Right atrium auricular region (tissue), 2 donors: ENCODE data around the gene TGFBI. TPM values are rescaled to one million over a fixed set of nuclear protein-coding genes. Genes with fewer than 3 reads are reported as not detected.
A peak's percentile ranks its signal among the peaks of the same experiment; 100 is the strongest.

Experiments used
- DNase-seq: peaks from one replicate; pipeline ENCODE4 v3.0.0-alpha.2; 2019; ENCODE audit warnings: low spot score
- H3K27ac ChIP-seq, 2 donors: fragments of 200-600 bp; sonication (generic); 1 replicate in 1 of 2; 2 replicates in 1 of 2; pipeline ENCODE4 v1.5.1; 2016 to 2019
- H3K27me3 ChIP-seq, 2 donors: fragments of 200-600 bp; sonication (generic); one replicate each; pipeline versions ENCODE4 v1.5.1 to v1.6.0; 2017 to 2019
- H3K36me3 ChIP-seq: fragments of 200-600 bp; sonication (generic); one replicate; pipeline ENCODE4 v1.5.1; 2016
- H3K4me1 ChIP-seq, 2 donors: fragments of 200-600 bp; sonication (generic); one replicate each; pipeline versions ENCODE4 v1.5.1 to v1.6.0; 2017 to 2019
- H3K4me3 ChIP-seq, 2 donors: fragments of 200-600 bp; sonication (generic); 1 replicate in 1 of 2; 2 replicates in 1 of 2; pipeline ENCODE4 v1.5.1; 2017 to 2019; ENCODE audit warnings: mild to moderate bottlenecking in 1 of 2, moderate library complexity in 1 of 2
- H3K9me3 ChIP-seq, 2 donors: fragments of 200-600 bp; sonication (generic); one replicate each; pipeline ENCODE4 v1.5.1; 2019
- total RNA-seq, 2 donors: library from RNA; depleted of rRNA; stranded (reverse); fragments of >200 nt; gene quantifications; one replicate each; pipeline ENCODE4 v1.1.0, GENCODE V29; 2016
- TF ChIP-seq, protein P1 (sequence below), 2 donors: fragments of 200-600 bp; sonication (generic); IDR thresholded peaks; one replicate each; pipeline ENCODE4 v1.5.1; 2019; ENCODE audit warnings: antibody characterized with exemption in 2 of 2

TGFBI gene
- total RNA-seq, 2 donors from 2014 or later: 30.4 to 65.0 TPM

- H3K27ac ChIP-seq: no peak overlapping the region
- H3K4me1 ChIP-seq: peaks cover 0 to 7% of the 10 kb centered on the region in 2 donors
- DNase-seq: no peak
- H3K9me3 ChIP-seq: no peaks in the 10 kb centered on the region
- H3K36me3 ChIP-seq: no peaks in the 10 kb centered on the region
- TF ChIP-seq, protein P1, sequence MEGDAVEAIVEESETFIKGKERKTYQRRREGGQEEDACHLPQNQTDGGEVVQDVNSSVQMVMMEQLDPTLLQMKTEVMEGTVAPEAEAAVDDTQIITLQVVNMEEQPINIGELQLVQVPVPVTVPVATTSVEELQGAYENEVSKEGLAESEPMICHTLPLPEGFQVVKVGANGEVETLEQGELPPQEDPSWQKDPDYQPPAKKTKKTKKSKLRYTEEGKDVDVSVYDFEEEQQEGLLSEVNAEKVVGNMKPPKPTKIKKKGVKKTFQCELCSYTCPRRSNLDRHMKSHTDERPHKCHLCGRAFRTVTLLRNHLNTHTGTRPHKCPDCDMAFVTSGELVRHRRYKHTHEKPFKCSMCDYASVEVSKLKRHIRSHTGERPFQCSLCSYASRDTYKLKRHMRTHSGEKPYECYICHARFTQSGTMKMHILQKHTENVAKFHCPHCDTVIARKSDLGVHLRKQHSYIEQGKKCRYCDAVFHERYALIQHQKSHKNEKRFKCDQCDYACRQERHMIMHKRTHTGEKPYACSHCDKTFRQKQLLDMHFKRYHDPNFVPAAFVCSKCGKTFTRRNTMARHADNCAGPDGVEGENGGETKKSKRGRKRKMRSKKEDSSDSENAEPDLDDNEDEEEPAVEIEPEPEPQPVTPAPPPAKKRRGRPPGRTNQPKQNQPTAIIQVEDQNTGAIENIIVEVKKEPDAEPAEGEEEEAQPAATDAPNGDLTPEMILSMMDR (IDR thresholded peaks at IDR 0.05): no peak
- H3K27me3 ChIP-seq: no peaks in the 10 kb centered on the region
- H3K4me3 ChIP-seq: no peak overlapping the region
These were observed 27.3 kb upstream of the TGFBI start for GRCh38 chr5:136001466-136001981.

DNA sequence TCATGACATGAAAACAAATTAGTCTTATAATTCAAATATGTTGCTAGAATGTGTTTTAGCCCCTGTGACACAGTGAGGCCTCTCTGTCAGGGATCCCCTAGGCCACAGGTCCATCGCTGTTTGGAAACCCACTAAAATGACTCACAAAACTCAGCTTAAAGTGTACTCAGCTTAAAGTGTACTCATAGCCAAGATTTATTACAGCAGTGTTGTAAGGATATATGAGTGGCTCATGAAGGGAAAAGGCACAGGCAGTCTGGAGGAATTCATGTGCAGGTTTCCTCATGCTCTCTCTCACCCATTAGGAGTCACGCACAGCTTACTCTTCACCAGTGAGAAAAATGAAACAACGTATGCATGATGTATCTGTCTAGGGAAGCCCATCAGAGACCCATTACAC, 24.4 kb upstream of the TGFBI start:
- Histone ChIP-seq H3K27me3 (no peaks in the 10 kb centered on the region), H3K4me1 (peaks cover 0 to 7% of the 10 kb centered on the region in 2 donors), H3K27ac (no peak overlapping the region), H3K9me3 (no peaks in the 10 kb centered on the region), H3K36me3 (no peaks in the 10 kb centered on the region), H3K4me3 (no peak overlapping the region)
- TF ChIP-seq, protein P1 (IDR thresholded peaks at IDR 0.05): no peak
- no peak for DNase-seq

GRCh38 chr5:136005476-136005875, 23.3 kb upstream of the TGFBI start:
- Histone ChIP-seq H3K27ac (no peak overlapping the region), H3K36me3 (no peaks in the 10 kb centered on the region)
- TF ChIP-seq, protein P1 (IDR thresholded peaks at IDR 0.05): no peak

GRCh38 chr5:136006164-136006563, 22.6 kb upstream of the TGFBI start:
- TF ChIP-seq, protein P1 (IDR thresholded peaks at IDR 0.05): no peak
- H3K27me3 ChIP-seq: no peaks in the 10 kb centered on the region
- H3K9me3 ChIP-seq: no peaks in the 10 kb centered on the region
- DNase-seq: peak; percentile 32
- no peak overlapping the region for H3K4me3 ChIP-seq
- H3K4me1 ChIP-seq: peaks cover 0 to 6% of the 10 kb centered on the region in 2 donors
- no peak overlapping the region for H3K27ac ChIP-seq
- H3K36me3 ChIP-seq: no peaks in the 10 kb centered on the region

More at GRCh38 chr5:136005476-136005875, 23.3 kb upstream of the TGFBI start:
- H3K4me3 ChIP-seq: no peak overlapping the region
- no peaks in the 10 kb centered on the region for H3K9me3 ChIP-seq
- DNase-seq: no peak
- H3K27me3 ChIP-seq: no peaks in the 10 kb centered on the region
- peaks cover 0 to 7% of the 10 kb centered on the region in 2 donors for H3K4me1 ChIP-seq

DNA sequence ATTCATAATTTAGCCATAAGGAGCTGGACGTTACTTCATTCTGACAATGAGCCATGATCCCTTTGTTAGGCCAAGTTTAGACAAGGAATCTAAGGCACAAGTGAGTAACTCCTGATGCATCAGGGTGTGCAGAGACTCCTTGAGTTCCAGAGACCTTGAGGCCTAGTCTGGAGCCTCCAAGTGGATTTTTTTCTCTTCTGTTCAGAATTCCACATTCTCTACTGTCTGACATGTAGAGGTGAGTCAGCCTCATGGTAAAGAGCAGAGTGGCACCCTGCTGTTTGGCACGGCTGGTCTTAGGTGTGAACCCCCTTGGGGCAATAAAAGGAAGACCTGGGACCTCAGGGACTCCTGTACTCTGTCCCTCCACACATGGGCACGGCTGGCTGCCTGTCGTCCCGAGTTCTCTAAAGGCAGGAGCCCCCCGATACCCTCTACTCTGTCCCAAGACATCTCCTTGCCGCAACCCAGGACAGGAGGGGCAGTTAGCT, 22.0 kb upstream of the TGFBI start:
- no peak overlapping the region for H3K4me3 ChIP-seq
- peak; percentile 50 for DNase-seq
- peaks cover 0 to 5% of the 10 kb centered on the region in 2 donors for H3K4me1 ChIP-seq
- no peaks in the 10 kb centered on the region for H3K27me3 ChIP-seq
- H3K27ac ChIP-seq: no peak overlapping the region
- TF ChIP-seq, protein P1 (IDR thresholded peaks at IDR 0.05): no peak
- no peaks in the 10 kb centered on the region for H3K36me3 ChIP-seq
- H3K9me3 ChIP-seq: no peaks in the 10 kb centered on the region

GRCh38 chr5:136007271-136007670, 21.5 kb upstream of the TGFBI start:
- Histone ChIP-seq H3K4me3 (no peak overlapping the region), H3K36me3 (no peaks in the 10 kb centered on the region), H3K4me1 (peaks cover 0 to 8% of the 10 kb centered on the region in 2 donors), H3K27me3 (no peaks in the 10 kb centered on the region), H3K27ac (no peak overlapping the region), H3K9me3 (no peaks in the 10 kb centered on the region)
- TF ChIP-seq, protein P1 (IDR thresholded peaks at IDR 0.05): no peak
- DNase-seq: peak; percentile 23
